ENCODE measurements around the gene PPARD.

GRCh38 chr6:35319346-35320030 lies 22.9 kb upstream of the PPARD start:
- TF ChIP-seq USF2 (IDR thresholded peaks at IDR 0.05; ENCODE audit: low read depth, low read length) (no peak), USF2 (CRISPR knock-in tag; IDR thresholded peaks at IDR 0.05; ENCODE audit: borderline replicate concordance) (no peak), ZNF768 (CRISPR knock-in tag; IDR thresholded peaks at IDR 0.05) (no peak), SMARCC2 (IDR thresholded peaks at IDR 0.05) (no peak), ZNF598 (CRISPR knock-in tag; IDR thresholded peaks at IDR 0.05; ENCODE audit: borderline replicate concordance) (no peak), POLR2G (IDR thresholded peaks at IDR 0.05; ENCODE audit: low read depth, low read length) (no peak), LCORL (IDR thresholded peaks at IDR 0.05) (no peak), LCORL (CRISPR knock-in tag; IDR thresholded peaks at IDR 0.05) (no peak)
- TF ChIP-seq, protein P1, sequence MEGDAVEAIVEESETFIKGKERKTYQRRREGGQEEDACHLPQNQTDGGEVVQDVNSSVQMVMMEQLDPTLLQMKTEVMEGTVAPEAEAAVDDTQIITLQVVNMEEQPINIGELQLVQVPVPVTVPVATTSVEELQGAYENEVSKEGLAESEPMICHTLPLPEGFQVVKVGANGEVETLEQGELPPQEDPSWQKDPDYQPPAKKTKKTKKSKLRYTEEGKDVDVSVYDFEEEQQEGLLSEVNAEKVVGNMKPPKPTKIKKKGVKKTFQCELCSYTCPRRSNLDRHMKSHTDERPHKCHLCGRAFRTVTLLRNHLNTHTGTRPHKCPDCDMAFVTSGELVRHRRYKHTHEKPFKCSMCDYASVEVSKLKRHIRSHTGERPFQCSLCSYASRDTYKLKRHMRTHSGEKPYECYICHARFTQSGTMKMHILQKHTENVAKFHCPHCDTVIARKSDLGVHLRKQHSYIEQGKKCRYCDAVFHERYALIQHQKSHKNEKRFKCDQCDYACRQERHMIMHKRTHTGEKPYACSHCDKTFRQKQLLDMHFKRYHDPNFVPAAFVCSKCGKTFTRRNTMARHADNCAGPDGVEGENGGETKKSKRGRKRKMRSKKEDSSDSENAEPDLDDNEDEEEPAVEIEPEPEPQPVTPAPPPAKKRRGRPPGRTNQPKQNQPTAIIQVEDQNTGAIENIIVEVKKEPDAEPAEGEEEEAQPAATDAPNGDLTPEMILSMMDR (CRISPR knock-in tag; IDR thresholded peaks at IDR 0.05), result no peak

Measured in HepG2 (cell line).